Neural cell (in vitro differentiated cells): ENCODE data around the gene ERH.
"Not testable (repeated sequence)": the region's sequence is repeated elsewhere in the genome, so short reads cannot be mapped to it uniquely, and the experiment has no call there.

Source experiments
- CTCF ChIP-seq: fragments of 450-650 bp; IDR thresholded peaks from 2 replicates; pipeline ENCODE4 v1.5.1; 2014; ENCODE audit warnings: antibody characterized with exemption, mild to moderate bottlenecking, moderate library complexity; ENCODE audit not compliant: poor library complexity, severe bottlenecking
- EP300 ChIP-seq: fragments of 450-650 bp; conservative IDR thresholded peaks from 2 replicates; pipeline ENCODE4 v1.6.1; 2014; ENCODE audit warnings: antibody characterized with exemption, mild to moderate bottlenecking, moderate library complexity; ENCODE audit not compliant: poor library complexity, severe bottlenecking
- TAF1 ChIP-seq: IDR thresholded peaks from 2 replicates; pipeline ENCODE4 v1.6.1; 2012; ENCODE audit warnings: low read depth

- TF ChIP-seq CTCF, EP300, TAF1: not testable (repeated sequence)
Observed at GRCh38 chr14:69391400-69391799, 6.7 kb downstream of the ERH start.
